Right lobe of liver (tissue), 6 donors: ENCODE results near the gene SSC4D. TPM values are rescaled to one million over a fixed set of nuclear protein-coding genes. Genes with fewer than 3 reads are reported as not detected.
"Not testable (repeated sequence)": the region's sequence is repeated elsewhere in the genome, so short reads cannot be mapped to it uniquely, and the experiment has no call there.

Experiments used
- ATAC-seq, 4 donors: fragments of 200-7000 bp; cut with Tn5 transposase; one replicate each; pipeline ENCODE4 v1.9.1; 2020; ENCODE audit warnings: mild to moderate bottlenecking in 4 of 4, moderate library complexity in 4 of 4
- DNase-seq, 3 donors: peaks; one replicate each; pipeline ENCODE4 v3.0.0-alpha.2; 2020
- H3K27ac ChIP-seq, 3 donors: fragments of 200-600 bp; one replicate each; pipeline ENCODE4 v1.8.0; 2022
- H3K27me3 ChIP-seq, 2 donors: fragments of 200-600 bp; one replicate each; pipeline ENCODE4 v1.8.0; 2022
- H3K36me3 ChIP-seq, 4 donors: fragments of 200-600 bp; sonication (generic) in 1 of 4; one replicate each; pipeline versions ENCODE4 v1.5.1 to v1.8.0; 2017 to 2022; ENCODE audit warnings: control low read depth in 1 of 4
- H3K4me1 ChIP-seq, 4 donors: fragments of 200-600 bp; sonication (generic) in 1 of 4; one replicate each; pipeline versions ENCODE4 v1.5.1 to v1.8.0; 2017 to 2022; ENCODE audit warnings: control low read depth in 1 of 4
- H3K4me3 ChIP-seq, 3 donors: fragments of 200-600 bp; one replicate each; pipeline ENCODE4 v1.8.0; 2022
- H3K9me3 ChIP-seq, 4 donors: fragments of 200-600 bp; sonication (generic) in 1 of 4; one replicate each; pipeline versions ENCODE4 v1.5.1 to v1.8.0; 2017 to 2022; ENCODE audit warnings: control low read depth in 1 of 4
- CTCF ChIP-seq, 4 donors: fragments of 200-600 bp in 3 of 4; fragments of 450-650 bp in 1 of 4; IDR thresholded peaks; one replicate each; pipeline versions ENCODE4 v1.5.1 to v1.8.0; 2016 to 2022; ENCODE audit warnings: antibody characterized with exemption in 4 of 4, mild to moderate bottlenecking in 2 of 4
- POLR2A ChIP-seq: fragments of 450-650 bp; IDR thresholded peaks from one replicate; pipeline ENCODE4 v1.6.1; 2017; ENCODE audit warnings: antibody characterized with exemption, mild to moderate bottlenecking
- WGBS: methylation state at CpG from one replicate; pipeline ENCODE4 v1.1.6; 2018; ENCODE audit warnings: low coverage, low lambda C conversion rate; ENCODE audit not compliant: insufficient coverage; ENCODE audit errors: missing lambda C conversion rate; 5-methylcytosine and 5-hydroxymethylcytosine counted together
- intact Hi-C, 2 donors: fragments of 100-400 bp; cut with DNase I; formaldehyde crosslinking; loops; one replicate each; pipeline versions ENCODE4 v1.11.2 to v1.14.1; 2022
- total RNA-seq, 6 experiments: library from RNA; depleted of rRNA in 2 of 6; stranded (reverse); fragments of >200 nt in 2 of 6; fragmentation: NEBNext Ultra II Directional in 3 of 6; extraction: Animal tissue kit (Norgen Biotek cat#: 25700) in 3 of 6; gene quantifications; one replicate each; pipeline versions ENCODE4 v1.1.0 to v1.2.4, GENCODE V29; 2016 to 2023
- donor health status: DM: no; HTN: yes; CAD: no.
- donor health status: DM: no; HTN: no; CAD: no.
- donor health status: DM: no; HTN: no; CAD: no.
- donor health status: DM: no; HTN: yes; CAD: no.
- donor health status: DM: no; HTN: yes; CAD: no.

The SSC4D gene
- total RNA-seq, 6 experiments from 2014 or later, result 1.2 to 2.6 (median 1.2) TPM

GRCh38 chr7:76395965-76396726 lies 13.4 kb downstream of the SSC4D start:
- 76% methylated on average over 6 of the region's 13 CpGs for WGBS
- Histone ChIP-seq H3K9me3 (no peaks in the 10 kb centered on the region), H3K4me1 (peaks cover 0 to 25% (median 0%) of the 10 kb centered on the region in 4 donors), H3K4me3 (no peak overlapping the region), H3K36me3 (no peaks in the 10 kb centered on the region), H3K27me3 (no peaks in the 10 kb centered on the region), H3K27ac (no peak overlapping the region)
- ATAC-seq, result no peak
- DNase-seq, result no peak
- TF ChIP-seq POLR2A, result no peak
- TF ChIP-seq CTCF (IDR thresholded peaks at IDR 0.05), result no peak
- intact Hi-C loops, result no loop called here

GRCh38 chr7:76395605-76395964 lies 13.9 kb downstream of the SSC4D start:
- H3K4me1 ChIP-seq, result peaks cover 0 to 25% (median 0%) of the 10 kb centered on the region in 4 donors
- WGBS, result 95% methylated on average over 8 of the region's 11 CpGs
- H3K4me3 ChIP-seq, H3K27me3 ChIP-seq, H3K27ac ChIP-seq, H3K36me3 ChIP-seq, ATAC-seq, DNase-seq, intact Hi-C loops, H3K9me3 ChIP-seq: not testable (repeated sequence)

GRCh38 chr7:76394957-76395356 lies 14.5 kb downstream of the SSC4D start:
- TF ChIP-seq POLR2A (no peak), CTCF (IDR thresholded peaks at IDR 0.05) (no peak)
- Histone ChIP-seq H3K27me3 (no peaks in the 10 kb centered on the region), H3K36me3 (no peaks in the 10 kb centered on the region), H3K4me3 (no peak overlapping the region), H3K27ac (no peak overlapping the region), H3K4me1 (peaks cover 0 to 25% (median 0%) of the 10 kb centered on the region in 4 donors), H3K9me3 (no peaks in the 10 kb centered on the region)
- ATAC-seq (no peak), DNase-seq (no peak)
- WGBS, result 75% methylated on average over 6 of the region's 9 CpGs
- intact Hi-C loops, result no loop called here

GRCh38 chr7:76393116-76394031 lies 16.1 kb downstream of the SSC4D start:
- TF ChIP-seq POLR2A, result peak; percentile 84
- TF ChIP-seq CTCF (IDR thresholded peaks at IDR 0.05), result no peak
- Histone ChIP-seq H3K27ac (peak overlapping the region; percentile 85 to 93 (median 90)), H3K27me3 (no peaks in the 10 kb centered on the region), H3K9me3 (no peaks in the 10 kb centered on the region), H3K4me1 (peaks cover 0 to 25% (median 0%) of the 10 kb centered on the region in 4 donors), H3K36me3 (no peaks in the 10 kb centered on the region), H3K4me3 (peak overlapping the region; percentile 70 to 81 (median 71))
- peak; percentile 82 to 85 (median 85) for ATAC-seq
- 0% methylated on average over 7 of the region's 99 CpGs for WGBS
- DNase-seq, result peak; percentile 95 to 96 (median 96)
- intact Hi-C loops, result no loop called here
